Liver (tissue), 9 donors: ENCODE data around the gene C2orf92. TPM values are rescaled to one million over a fixed set of nuclear protein-coding genes. Genes with fewer than 3 reads are reported as not detected.

ENCODE experiments used
- DNase-seq: peaks from one replicate; pipeline ENCODE4 v3.0.0-alpha.2; 2017; ENCODE audit warnings: low spot score
- H3K27ac ChIP-seq, 2 donors: one replicate each; pipeline ENCODE4 v1.7.0; 2013; ENCODE audit warnings: inconsistent platforms in 2 of 2, low read length in 2 of 2, control low read depth in 1 of 2, low read depth in 1 of 2, mild to moderate bottlenecking in 1 of 2
- H3K27me3 ChIP-seq, 4 donors: one replicate each; pipeline versions ENCODE4 v1.6.1 to v1.7.0; 2013; ENCODE audit warnings: low read length in 3 of 4, inconsistent platforms in 1 of 4, mild to moderate bottlenecking in 1 of 4, moderate library complexity in 1 of 4; ENCODE audit not compliant: control insufficient read depth in 4 of 4, insufficient read depth in 4 of 4
- H3K36me3 ChIP-seq, 4 donors: one replicate each; pipeline versions ENCODE4 v1.6.1 to v1.7.0; 2013; ENCODE audit warnings: low read length in 3 of 4, mild to moderate bottlenecking in 3 of 4, low read depth in 1 of 4, moderate library complexity in 1 of 4; ENCODE audit not compliant: control insufficient read depth in 4 of 4, insufficient read depth in 3 of 4
- H3K4me1 ChIP-seq, 4 donors: one replicate each; pipeline versions ENCODE4 v1.6.1 to v1.7.0; 2013; ENCODE audit warnings: low read length in 3 of 4, mild to moderate bottlenecking in 3 of 4, moderate library complexity in 1 of 4; ENCODE audit not compliant: control insufficient read depth in 4 of 4, insufficient read depth in 4 of 4
- H3K4me3 ChIP-seq, 3 donors: one replicate each; pipeline versions ENCODE4 v1.6.1 to v1.7.0; 2013; ENCODE audit warnings: low read length in 3 of 3, control low read depth in 1 of 3, low read depth in 1 of 3, mild to moderate bottlenecking in 1 of 3
- H3K9ac ChIP-seq, 2 donors: one replicate each; pipeline ENCODE4 v1.7.0; 2013; ENCODE audit warnings: low read length in 2 of 2, mild to moderate bottlenecking in 2 of 2, moderate library complexity in 2 of 2, control low read depth in 1 of 2, low read depth in 1 of 2
- H3K9me3 ChIP-seq, 4 donors: one replicate each; pipeline versions ENCODE4 v1.6.1 to v1.7.0; 2013; ENCODE audit warnings: low read length in 3 of 4; ENCODE audit not compliant: control insufficient read depth in 4 of 4
- EGR1 ChIP-seq, 2 donors: IDR thresholded peaks; 2 replicates each; pipeline ENCODE4 v1.6.1; 2016 to 2018; ENCODE audit warnings: antibody characterized with exemption in 2 of 2, low read depth in 2 of 2
- FOXA1 ChIP-seq: IDR thresholded peaks from 2 replicates; pipeline ENCODE4 v1.6.1; 2016; ENCODE audit warnings: antibody characterized with exemption
- GABPA ChIP-seq, 2 donors: IDR thresholded peaks in 1 of 2; conservative IDR thresholded peaks in 1 of 2; 2 replicates each; pipeline ENCODE4 v1.6.1; 2016; ENCODE audit warnings: antibody characterized with exemption in 2 of 2, mild to moderate bottlenecking in 1 of 2, moderate library complexity in 1 of 2
- HNF4A ChIP-seq, 2 donors: conservative IDR thresholded peaks; 2 replicates each; pipeline ENCODE4 v1.6.1; 2016; ENCODE audit warnings: antibody characterized with exemption in 2 of 2, mild to moderate bottlenecking in 2 of 2
- HNF4G ChIP-seq: IDR thresholded peaks from 2 replicates; pipeline ENCODE4 v1.6.1; 2016; ENCODE audit warnings: antibody characterized with exemption
- JUND ChIP-seq, 2 donors: IDR thresholded peaks; 2 replicates each; pipeline ENCODE4 v1.6.1; 2016; ENCODE audit warnings: antibody characterized with exemption in 2 of 2
- NR2F2 ChIP-seq: IDR thresholded peaks from 2 replicates; pipeline ENCODE4 v1.6.1; 2016; ENCODE audit warnings: antibody characterized with exemption
- RAD21 ChIP-seq, 2 donors: IDR thresholded peaks; 2 replicates each; pipeline ENCODE4 v1.6.1; 2016; ENCODE audit warnings: antibody characterized with exemption in 2 of 2, mild to moderate bottlenecking in 2 of 2
- SP1 ChIP-seq: IDR thresholded peaks from 2 replicates; pipeline ENCODE4 v1.6.1; 2018; ENCODE audit warnings: antibody characterized with exemption, mild to moderate bottlenecking
- TAF1 ChIP-seq: conservative IDR thresholded peaks from 2 replicates; pipeline ENCODE4 v1.6.1; 2016; ENCODE audit warnings: antibody characterized with exemption, mild to moderate bottlenecking
- YY1 ChIP-seq: IDR thresholded peaks from 2 replicates; pipeline ENCODE4 v1.6.1; 2016; ENCODE audit warnings: antibody characterized with exemption, mild to moderate bottlenecking
- WGBS: extraction: QIAGEN DNeasy Blood & Tissue Kit; methylation state at CpG from one replicate; pipeline ENCODE4 v1.1.7; 2013; 5-methylcytosine and 5-hydroxymethylcytosine counted together
- polyA plus RNA-seq, 2 donors: library from polyadenylated mRNA; stranded (reverse) in 1 of 2; unstranded in 1 of 2; fragments of 200-250 nt in 1 of 2; fragments of >200 nt in 1 of 2; fragmentation: Nextera tagmentation in 1 of 2; extraction: Ambion mirVana in 1 of 2; gene quantifications; one replicate each; pipeline versions ENCODE4 v1.2.1 to v1.2.3, GENCODE V29; 2013 to 2015
- total RNA-seq, 2 donors: library from RNA; depleted of rRNA; stranded (reverse); fragments of >200 nt; gene quantifications; one replicate each; pipeline ENCODE4 v1.2.3, GENCODE V29; 2014
- TF ChIP-seq, protein P1 (sequence below): IDR thresholded peaks from 2 replicates; pipeline ENCODE4 v1.6.1; 2016; ENCODE audit warnings: antibody characterized with exemption
- TF ChIP-seq, protein P2 (sequence below): IDR thresholded peaks from 2 replicates; pipeline ENCODE4 v1.6.1; 2016; ENCODE audit warnings: antibody characterized with exemption, mild to moderate bottlenecking
- TF ChIP-seq, protein P3 (sequence below): IDR thresholded peaks from 2 replicates; pipeline ENCODE4 v1.6.1; 2016; ENCODE audit warnings: antibody characterized with exemption
- TF ChIP-seq, protein P4 (sequence below): IDR thresholded peaks from 2 replicates; pipeline ENCODE4 v1.6.1; 2016; ENCODE audit warnings: antibody characterized with exemption
- donor health status: healthy.
- donor health status: healthy.
- donor health status: healthy.
- donor health status: healthy.
- donor health status: healthy.

The C2orf92 gene
- total and polyA plus RNA-seq, 4 donors: 0.96 to 8.0 (median 2.7) TPM

DNA sequence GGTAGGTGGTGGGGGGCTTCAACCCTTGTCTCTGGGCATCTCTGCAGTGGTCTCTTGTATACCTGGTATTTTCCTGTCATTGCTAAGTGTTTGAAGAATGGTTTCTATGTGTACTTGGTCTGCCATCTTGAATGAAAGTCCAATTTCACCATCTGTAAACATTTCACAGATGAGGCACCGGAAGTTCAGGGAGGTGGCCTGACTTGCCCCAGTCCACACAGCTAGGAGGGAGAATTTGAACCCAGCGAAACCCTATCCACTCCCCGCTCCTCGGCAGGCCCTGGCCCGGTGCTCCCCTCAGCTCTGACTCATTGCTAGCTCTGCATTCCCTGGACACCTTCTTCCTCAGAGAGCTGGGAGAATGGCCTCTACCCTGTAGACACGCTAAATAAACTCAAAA is 74.4 kb downstream of the C2orf92 start:
- DNase-seq: no peak
- TF ChIP-seq FOXA1 (no peak), NR2F2 (no peak), TAF1 (no peak), GABPA (IDR thresholded peaks at IDR 0.05 in 1 of 2, conservative IDR thresholded peaks at IDR 0.05 in 1 of 2) (no peak), EGR1 (IDR thresholded peaks at IDR 0.05; ENCODE audit: low read depth in 2 of 2) (no peak), HNF4G (no peak), RAD21 (IDR thresholded peaks at IDR 0.05) (no peak), YY1 (no peak)
- TF ChIP-seq, protein P1, sequence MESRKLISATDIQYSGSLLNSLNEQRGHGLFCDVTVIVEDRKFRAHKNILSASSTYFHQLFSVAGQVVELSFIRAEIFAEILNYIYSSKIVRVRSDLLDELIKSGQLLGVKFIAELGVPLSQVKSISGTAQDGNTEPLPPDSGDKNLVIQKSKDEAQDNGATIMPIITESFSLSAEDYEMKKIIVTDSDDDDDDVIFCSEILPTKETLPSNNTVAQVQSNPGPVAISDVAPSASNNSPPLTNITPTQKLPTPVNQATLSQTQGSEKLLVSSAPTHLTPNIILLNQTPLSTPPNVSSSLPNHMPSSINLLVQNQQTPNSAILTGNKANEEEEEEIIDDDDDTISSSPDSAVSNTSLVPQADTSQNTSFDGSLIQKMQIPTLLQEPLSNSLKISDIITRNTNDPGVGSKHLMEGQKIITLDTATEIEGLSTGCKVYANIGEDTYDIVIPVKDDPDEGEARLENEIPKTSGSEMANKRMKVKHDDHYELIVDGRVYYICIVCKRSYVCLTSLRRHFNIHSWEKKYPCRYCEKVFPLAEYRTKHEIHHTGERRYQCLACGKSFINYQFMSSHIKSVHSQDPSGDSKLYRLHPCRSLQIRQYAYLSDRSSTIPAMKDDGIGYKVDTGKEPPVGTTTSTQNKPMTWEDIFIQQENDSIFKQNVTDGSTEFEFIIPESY: no peak
- TF ChIP-seq, protein P2, sequence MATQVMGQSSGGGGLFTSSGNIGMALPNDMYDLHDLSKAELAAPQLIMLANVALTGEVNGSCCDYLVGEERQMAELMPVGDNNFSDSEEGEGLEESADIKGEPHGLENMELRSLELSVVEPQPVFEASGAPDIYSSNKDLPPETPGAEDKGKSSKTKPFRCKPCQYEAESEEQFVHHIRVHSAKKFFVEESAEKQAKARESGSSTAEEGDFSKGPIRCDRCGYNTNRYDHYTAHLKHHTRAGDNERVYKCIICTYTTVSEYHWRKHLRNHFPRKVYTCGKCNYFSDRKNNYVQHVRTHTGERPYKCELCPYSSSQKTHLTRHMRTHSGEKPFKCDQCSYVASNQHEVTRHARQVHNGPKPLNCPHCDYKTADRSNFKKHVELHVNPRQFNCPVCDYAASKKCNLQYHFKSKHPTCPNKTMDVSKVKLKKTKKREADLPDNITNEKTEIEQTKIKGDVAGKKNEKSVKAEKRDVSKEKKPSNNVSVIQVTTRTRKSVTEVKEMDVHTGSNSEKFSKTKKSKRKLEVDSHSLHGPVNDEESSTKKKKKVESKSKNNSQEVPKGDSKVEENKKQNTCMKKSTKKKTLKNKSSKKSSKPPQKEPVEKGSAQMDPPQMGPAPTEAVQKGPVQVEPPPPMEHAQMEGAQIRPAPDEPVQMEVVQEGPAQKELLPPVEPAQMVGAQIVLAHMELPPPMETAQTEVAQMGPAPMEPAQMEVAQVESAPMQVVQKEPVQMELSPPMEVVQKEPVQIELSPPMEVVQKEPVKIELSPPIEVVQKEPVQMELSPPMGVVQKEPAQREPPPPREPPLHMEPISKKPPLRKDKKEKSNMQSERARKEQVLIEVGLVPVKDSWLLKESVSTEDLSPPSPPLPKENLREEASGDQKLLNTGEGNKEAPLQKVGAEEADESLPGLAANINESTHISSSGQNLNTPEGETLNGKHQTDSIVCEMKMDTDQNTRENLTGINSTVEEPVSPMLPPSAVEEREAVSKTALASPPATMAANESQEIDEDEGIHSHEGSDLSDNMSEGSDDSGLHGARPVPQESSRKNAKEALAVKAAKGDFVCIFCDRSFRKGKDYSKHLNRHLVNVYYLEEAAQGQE: no peak
- no peaks in the 10 kb centered on the region for H3K4me1 ChIP-seq

DNA sequence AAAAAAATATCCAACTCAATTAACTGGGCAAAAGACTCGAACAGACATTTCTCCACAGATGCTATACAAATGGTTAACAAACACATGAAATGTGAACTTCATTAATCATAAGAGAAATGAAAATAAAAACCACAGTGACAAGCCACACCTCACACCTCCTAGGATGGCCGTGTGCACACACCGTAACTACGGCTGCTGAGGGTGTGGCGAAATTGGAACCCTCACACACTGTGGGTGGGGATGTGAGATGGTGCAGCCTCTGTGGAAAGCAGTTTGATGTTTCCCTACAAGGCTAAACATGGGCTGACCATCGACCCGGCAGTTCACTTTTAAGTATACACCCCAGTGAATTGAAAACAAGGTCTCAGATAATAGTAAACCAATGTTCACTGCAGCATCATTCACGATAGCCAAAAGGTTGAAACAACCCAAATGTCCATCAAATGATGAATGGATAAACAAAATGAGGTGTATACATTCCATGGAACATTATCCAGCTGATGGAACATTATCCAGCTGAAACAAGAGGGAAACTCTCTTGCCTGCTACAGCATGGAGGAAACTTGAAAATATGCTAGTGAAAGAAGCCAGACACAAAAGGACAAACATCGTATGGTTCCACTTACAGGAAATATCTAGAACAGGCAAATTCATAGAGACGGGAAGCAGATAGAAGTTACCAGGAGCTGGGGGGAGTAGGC is 76.1 kb downstream of the C2orf92 start:
- Histone ChIP-seq H3K27me3 (no peaks in the 10 kb centered on the region), H3K9me3 (no peaks in the 10 kb centered on the region), H3K27ac (no peak overlapping the region), H3K36me3 (peaks cover 0 to 4% (median under 1%) of the 10 kb centered on the region in 4 donors), H3K9ac (no peak overlapping the region), H3K4me1 (no peaks in the 10 kb centered on the region), H3K4me3 (no peak overlapping the region)
- WGBS: 76% methylated on average over 10 of the region's 10 CpGs
- no peak for DNase-seq
- no peak for TF ChIP-seq NR2F2

More for the DNA sequence above, 74.4 kb downstream of the C2orf92 start:
- H3K36me3 ChIP-seq: peaks cover 0 to 1% (median 0%) of the 10 kb centered on the region in 4 donors
- H3K27ac ChIP-seq: no peak overlapping the region
- no peaks in the 10 kb centered on the region for H3K27me3 ChIP-seq
- H3K9ac ChIP-seq: no peak overlapping the region
- no peaks in the 10 kb centered on the region for H3K9me3 ChIP-seq
- H3K4me3 ChIP-seq: no peak overlapping the region
- 95% methylated on average over 6 of the region's 6 CpGs for WGBS

DNA sequence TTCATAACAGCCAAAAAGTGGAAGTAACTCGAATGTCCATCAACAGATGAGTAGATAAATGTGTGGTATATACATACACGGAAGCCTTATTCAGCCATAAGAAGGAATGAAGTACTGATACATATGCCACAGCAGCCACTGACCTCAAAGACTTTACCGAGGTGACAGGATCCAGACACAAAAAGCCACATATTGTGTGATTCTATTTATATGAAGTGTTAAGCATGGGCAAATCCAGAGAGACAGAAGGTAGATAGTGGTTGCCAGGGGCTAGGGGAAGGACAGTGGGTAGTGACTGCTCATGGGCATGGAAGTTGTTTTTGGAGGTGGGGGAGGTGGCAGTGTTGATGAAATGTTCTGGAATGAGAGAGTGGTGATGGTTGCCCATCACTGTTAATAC is 77.8 kb downstream of the C2orf92 start:
- Histone ChIP-seq H3K27ac (no peak overlapping the region), H3K9me3 (no peaks in the 10 kb centered on the region), H3K4me3 (no peak overlapping the region), H3K27me3 (no peaks in the 10 kb centered on the region), H3K36me3 (peaks cover 0 to 12% (median 4%) of the 10 kb centered on the region in 4 donors), H3K9ac (no peak overlapping the region), H3K4me1 (no peaks in the 10 kb centered on the region)
- DNase-seq: no peak
- 84% methylated on average over 3 of the region's 3 CpGs for WGBS
- TF ChIP-seq JUND (IDR thresholded peaks at IDR 0.05) (no peak), SP1 (no peak), HNF4G (no peak), FOXA1 (no peak), RAD21 (IDR thresholded peaks at IDR 0.05) (no peak), HNF4A (conservative IDR thresholded peaks at IDR 0.05) (no peak), YY1 (no peak), TAF1 (no peak)
- TF ChIP-seq, protein P3, sequence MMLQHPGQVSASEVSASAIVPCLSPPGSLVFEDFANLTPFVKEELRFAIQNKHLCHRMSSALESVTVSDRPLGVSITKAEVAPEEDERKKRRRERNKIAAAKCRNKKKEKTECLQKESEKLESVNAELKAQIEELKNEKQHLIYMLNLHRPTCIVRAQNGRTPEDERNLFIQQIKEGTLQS: no peak
- TF ChIP-seq, protein P2: no peak
- TF ChIP-seq, protein P4, sequence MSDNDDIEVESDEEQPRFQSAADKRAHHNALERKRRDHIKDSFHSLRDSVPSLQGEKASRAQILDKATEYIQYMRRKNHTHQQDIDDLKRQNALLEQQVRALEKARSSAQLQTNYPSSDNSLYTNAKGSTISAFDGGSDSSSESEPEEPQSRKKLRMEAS: no peak
- TF ChIP-seq, protein P1: no peak
